Measurements from ENCODE around the gene GDF10. TPM values are rescaled to one million over a fixed set of nuclear protein-coding genes. Genes with fewer than 3 reads are reported as not detected.

GDF10 gene
- total RNA-seq, 1 donor = not detected

GRCh38 chr10:47261556-47261955, 38.4 kb upstream of the GDF10 start:
- Histone ChIP-seq H3K9me3 (ENCODE audit: low read depth, low read length) (no peaks in the 10 kb centered on the region), H3K4me3 (ENCODE audit: low read length) (no peak overlapping the region), H3K4me1 (ENCODE audit: insufficient read depth, low read length) (peaks cover 68% of the 10 kb centered on the region), H3K27me3 (ENCODE audit: insufficient read depth, low read length) (no peaks in the 10 kb centered on the region)

GRCh38 chr10:47262606-47263533, 37.1 kb upstream of the GDF10 start:
- Histone ChIP-seq H3K4me1 (ENCODE audit: insufficient read depth, low read length) (peaks cover 57% of the 10 kb centered on the region), H3K4me3 (ENCODE audit: low read length) (no peak overlapping the region)

GRCh38 chr10:47264797-47265281, 35.2 kb upstream of the GDF10 start:
- H3K4me3 ChIP-seq (ENCODE audit: low read length) = no peak overlapping the region
- no peaks in the 10 kb centered on the region for H3K27me3 ChIP-seq (ENCODE audit: insufficient read depth, low read length)
- H3K4me1 ChIP-seq (ENCODE audit: insufficient read depth, low read length) = peaks cover 37% of the 10 kb centered on the region
- H3K9me3 ChIP-seq (ENCODE audit: low read depth, low read length) = no peaks in the 10 kb centered on the region

More at GRCh38 chr10:47262606-47263533, 37.1 kb upstream of the GDF10 start:
- no peaks in the 10 kb centered on the region for H3K9me3 ChIP-seq (ENCODE audit: low read depth, low read length)
- H3K27me3 ChIP-seq (ENCODE audit: insufficient read depth, low read length) = no peaks in the 10 kb centered on the region

- Histone ChIP-seq H3K9me3 (ENCODE audit: low read depth, low read length) (no peaks in the 10 kb centered on the region), H3K4me3 (ENCODE audit: low read length) (no peak overlapping the region), H3K4me1 (ENCODE audit: insufficient read depth, low read length) (peaks cover 21% of the 10 kb centered on the region), H3K27me3 (ENCODE audit: insufficient read depth, low read length) (no peaks in the 10 kb centered on the region)
These were observed 33.4 kb upstream of the GDF10 start for GRCh38 chr10:47266602-47267001.

GRCh38 chr10:47268696-47269095, 31.3 kb upstream of the GDF10 start:
- Histone ChIP-seq H3K9me3 (ENCODE audit: low read depth, low read length) (no peaks in the 10 kb centered on the region), H3K4me3 (ENCODE audit: low read length) (no peak overlapping the region), H3K27me3 (ENCODE audit: insufficient read depth, low read length) (no peaks in the 10 kb centered on the region), H3K4me1 (ENCODE audit: insufficient read depth, low read length) (peaks cover 13% of the 10 kb centered on the region)

- no peak overlapping the region for H3K4me3 ChIP-seq (ENCODE audit: low read length)
- no peaks in the 10 kb centered on the region for H3K9me3 ChIP-seq (ENCODE audit: low read depth, low read length)
- no peaks in the 10 kb centered on the region for H3K27me3 ChIP-seq (ENCODE audit: insufficient read depth, low read length)
- H3K4me1 ChIP-seq (ENCODE audit: insufficient read depth, low read length) = peaks cover 12% of the 10 kb centered on the region
These were observed 30.7 kb upstream of the GDF10 start for GRCh38 chr10:47269294-47269693.

GRCh38 chr10:47276071-47276470, 23.9 kb upstream of the GDF10 start:
- Histone ChIP-seq H3K4me1 (ENCODE audit: insufficient read depth, low read length) (peaks cover 18% of the 10 kb centered on the region), H3K4me3 (ENCODE audit: low read length) (no peak overlapping the region), H3K27me3 (ENCODE audit: insufficient read depth, low read length) (no peaks in the 10 kb centered on the region), H3K9me3 (ENCODE audit: low read depth, low read length) (no peaks in the 10 kb centered on the region)

- Histone ChIP-seq H3K4me3 (ENCODE audit: low read length) (no peak overlapping the region), H3K4me1 (ENCODE audit: insufficient read depth, low read length) (peaks cover 18% of the 10 kb centered on the region), H3K9me3 (ENCODE audit: low read depth, low read length) (no peaks in the 10 kb centered on the region), H3K27me3 (ENCODE audit: insufficient read depth, low read length) (no peaks in the 10 kb centered on the region)
These were observed 23.2 kb upstream of the GDF10 start for GRCh38 chr10:47276576-47277351.

GRCh38 chr10:47277352-47278151, 22.4 kb upstream of the GDF10 start:
- no peaks in the 10 kb centered on the region for H3K27me3 ChIP-seq (ENCODE audit: insufficient read depth, low read length)
- no peak overlapping the region for H3K4me3 ChIP-seq (ENCODE audit: low read length)
- peaks cover 18% of the 10 kb centered on the region for H3K4me1 ChIP-seq (ENCODE audit: insufficient read depth, low read length)
- H3K9me3 ChIP-seq (ENCODE audit: low read depth, low read length) = no peaks in the 10 kb centered on the region

- no peaks in the 10 kb centered on the region for H3K27me3 ChIP-seq (ENCODE audit: insufficient read depth, low read length)
- H3K4me3 ChIP-seq (ENCODE audit: low read length) = no peak overlapping the region
- no peaks in the 10 kb centered on the region for H3K9me3 ChIP-seq (ENCODE audit: low read depth, low read length)
- H3K4me1 ChIP-seq (ENCODE audit: insufficient read depth, low read length) = peaks cover 18% of the 10 kb centered on the region
These were observed 21.9 kb upstream of the GDF10 start for GRCh38 chr10:47278152-47278473.

- H3K4me3 ChIP-seq (ENCODE audit: low read length) = no peak overlapping the region
- H3K9me3 ChIP-seq (ENCODE audit: low read depth, low read length) = no peaks in the 10 kb centered on the region
- H3K27me3 ChIP-seq (ENCODE audit: insufficient read depth, low read length) = no peaks in the 10 kb centered on the region
- H3K4me1 ChIP-seq (ENCODE audit: insufficient read depth, low read length) = peaks cover 18% of the 10 kb centered on the region
These were observed 21.3 kb upstream of the GDF10 start for GRCh38 chr10:47278720-47279119.

GRCh38 chr10:47279276-47279675, 20.7 kb upstream of the GDF10 start:
- H3K27me3 ChIP-seq (ENCODE audit: insufficient read depth, low read length) = no peaks in the 10 kb centered on the region
- H3K4me3 ChIP-seq (ENCODE audit: low read length) = no peak overlapping the region
- H3K4me1 ChIP-seq (ENCODE audit: insufficient read depth, low read length) = peaks cover 18% of the 10 kb centered on the region
- no peaks in the 10 kb centered on the region for H3K9me3 ChIP-seq (ENCODE audit: low read depth, low read length)

- no peaks in the 10 kb centered on the region for H3K27me3 ChIP-seq (ENCODE audit: insufficient read depth, low read length)
- H3K9me3 ChIP-seq (ENCODE audit: low read depth, low read length) = no peaks in the 10 kb centered on the region
- H3K4me1 ChIP-seq (ENCODE audit: insufficient read depth, low read length) = peaks cover 29% of the 10 kb centered on the region
- H3K4me3 ChIP-seq (ENCODE audit: low read length) = no peak overlapping the region
These were observed 17.9 kb upstream of the GDF10 start for GRCh38 chr10:47282005-47282656.

- H3K4me3 ChIP-seq (ENCODE audit: low read length) = no peak overlapping the region
- H3K4me1 ChIP-seq (ENCODE audit: insufficient read depth, low read length) = peaks cover 25% of the 10 kb centered on the region
- no peaks in the 10 kb centered on the region for H3K9me3 ChIP-seq (ENCODE audit: low read depth, low read length)
- H3K27me3 ChIP-seq (ENCODE audit: insufficient read depth, low read length) = no peaks in the 10 kb centered on the region
These were observed 17.4 kb upstream of the GDF10 start for GRCh38 chr10:47282657-47283018.

Measured in mononuclear cell (primary cell).